H1 (cell line): ENCODE data around the gene SLC22A23.

Experiments used
- CBX5 ChIP-seq: fragments of 300-800, 300-1000 bp; sonication (generic); IDR thresholded peaks from 2 replicates; pipeline ENCODE4 v1.7.1; 2016; ENCODE audit warnings: antibody characterized with exemption, low read length, low read depth
- CEBPB ChIP-seq: IDR thresholded peaks from 2 replicates; pipeline ENCODE4 v1.6.1; 2012; ENCODE audit warnings: low read depth, low read length
- CREB1 ChIP-seq: IDR thresholded peaks from 2 replicates; pipeline ENCODE4 v1.6.1; 2012; ENCODE audit warnings: inconsistent platforms
- EP300 ChIP-seq, 2 experiments: IDR thresholded peaks; 1 replicate in 1 of 2; 2 replicates in 1 of 2; pipeline ENCODE4 v1.6.1; 2011 to 2012; ENCODE audit warnings: low read depth in 2 of 2, low read length in 2 of 2, mild to moderate bottlenecking in 2 of 2, borderline replicate concordance in 1 of 2, inconsistent platforms in 1 of 2, moderate library complexity in 1 of 2
- GTF2F1 ChIP-seq: IDR thresholded peaks from 2 replicates; pipeline ENCODE4 v1.6.1; 2012; ENCODE audit warnings: low read depth, low read length, improper control_type of control experiment, borderline replicate concordance
- HDAC6 ChIP-seq: IDR thresholded peaks from one replicate; pipeline ENCODE4 v1.7.1; 2012; ENCODE audit warnings: low read depth, mild to moderate bottlenecking, inconsistent platforms, low read length, moderate library complexity
- JUN ChIP-seq: IDR thresholded peaks from 2 replicates; pipeline ENCODE4 v1.6.1; 2011; ENCODE audit warnings: low read depth, mild to moderate bottlenecking, improper control_type of control experiment, low read length
- PHF8 ChIP-seq: fragments of 200-600 bp; sonication (generic); conservative IDR thresholded peaks from 2 replicates; pipeline ENCODE4 v1.7.1; 2012; ENCODE audit warnings: low read depth, mild to moderate bottlenecking, inconsistent platforms, low read length, moderate library complexity
- POLR2A ChIP-seq, 2 experiments: IDR thresholded peaks; 1 replicate in 1 of 2; 2 replicates in 1 of 2; pipeline ENCODE4 v1.6.1; 2011; ENCODE audit warnings: low read depth in 2 of 2, low read length in 2 of 2, mild to moderate bottlenecking in 2 of 2; ENCODE audit errors: control extremely low read depth in 1 of 2
- POLR2AphosphoS5 ChIP-seq: IDR thresholded peaks from 2 replicates; pipeline ENCODE4 v1.6.1; 2011; ENCODE audit warnings: low read depth, low read length
- RAD21 ChIP-seq, 2 experiments: IDR thresholded peaks in 1 of 2; conservative IDR thresholded peaks in 1 of 2; 2 replicates each; pipeline ENCODE4 v1.6.1; 2011; ENCODE audit warnings: low read depth in 2 of 2, low read length in 2 of 2, improper control_type of control experiment in 1 of 2, inconsistent platforms in 1 of 2, mild to moderate bottlenecking in 1 of 2, moderate library complexity in 1 of 2
- SP2 ChIP-seq: IDR thresholded peaks from 2 replicates; pipeline ENCODE4 v1.6.1; 2012; ENCODE audit warnings: mild to moderate bottlenecking, low read length, inconsistent platforms
- TAF7 ChIP-seq: optimal IDR thresholded peaks from 2 replicates; pipeline ENCODE3; 2011; ENCODE audit warnings: low read depth, mild to moderate bottlenecking, inconsistent platforms, low read length, moderate library complexity, borderline replicate concordance
- TF ChIP-seq, protein P1 (sequence below), 3 experiments: IDR thresholded peaks; 1 replicate in 2 of 3; 2 replicates in 1 of 3; pipeline versions ENCODE4 v1.5.1 to v1.6.1; 2011; ENCODE audit warnings: low read length in 3 of 3, mild to moderate bottlenecking in 3 of 3, inconsistent platforms in 2 of 3, low read depth in 1 of 3, moderate library complexity in 1 of 3; ENCODE audit not compliant: insufficient read depth in 1 of 3; ENCODE audit errors: control extremely low read depth in 1 of 3

- TF ChIP-seq TAF7 (no peak), CBX5 (no peak), POLR2AphosphoS5 (no peak), CREB1 (no peak), HDAC6 (no peak), GTF2F1 (no peak), POLR2A (IDR thresholded peaks at IDR 0.05; ENCODE audit: control extremely low read depth in 1 of 2, low read depth in 2 of 2, low read length in 2 of 2) (no peak), PHF8 (no peak), SP2 (no peak), EP300 (IDR thresholded peaks at IDR 0.05; ENCODE audit: borderline replicate concordance in 1 of 2, low read depth in 2 of 2, low read length in 2 of 2) (no peak), RAD21 (IDR thresholded peaks at IDR 0.05 in 1 of 2, conservative IDR thresholded peaks at IDR 0.05 in 1 of 2; ENCODE audit: low read depth in 2 of 2, low read length in 2 of 2) (no peak), CEBPB (no peak), JUN (no peak)
- TF ChIP-seq, protein P1, sequence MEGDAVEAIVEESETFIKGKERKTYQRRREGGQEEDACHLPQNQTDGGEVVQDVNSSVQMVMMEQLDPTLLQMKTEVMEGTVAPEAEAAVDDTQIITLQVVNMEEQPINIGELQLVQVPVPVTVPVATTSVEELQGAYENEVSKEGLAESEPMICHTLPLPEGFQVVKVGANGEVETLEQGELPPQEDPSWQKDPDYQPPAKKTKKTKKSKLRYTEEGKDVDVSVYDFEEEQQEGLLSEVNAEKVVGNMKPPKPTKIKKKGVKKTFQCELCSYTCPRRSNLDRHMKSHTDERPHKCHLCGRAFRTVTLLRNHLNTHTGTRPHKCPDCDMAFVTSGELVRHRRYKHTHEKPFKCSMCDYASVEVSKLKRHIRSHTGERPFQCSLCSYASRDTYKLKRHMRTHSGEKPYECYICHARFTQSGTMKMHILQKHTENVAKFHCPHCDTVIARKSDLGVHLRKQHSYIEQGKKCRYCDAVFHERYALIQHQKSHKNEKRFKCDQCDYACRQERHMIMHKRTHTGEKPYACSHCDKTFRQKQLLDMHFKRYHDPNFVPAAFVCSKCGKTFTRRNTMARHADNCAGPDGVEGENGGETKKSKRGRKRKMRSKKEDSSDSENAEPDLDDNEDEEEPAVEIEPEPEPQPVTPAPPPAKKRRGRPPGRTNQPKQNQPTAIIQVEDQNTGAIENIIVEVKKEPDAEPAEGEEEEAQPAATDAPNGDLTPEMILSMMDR (IDR thresholded peaks at IDR 0.05; ENCODE audit: control extremely low read depth in 1 of 3, insufficient read depth in 1 of 3, low read depth in 1 of 3, low read length in 3 of 3): no peak
Measured at GRCh38 chr6:3419624-3420272, 37.1 kb downstream of the SLC22A23 start.
